Measurements from ENCODE around the gene MAP3K19. TPM values are rescaled to one million over a fixed set of nuclear protein-coding genes. Genes with fewer than 3 reads are reported as not detected.
"Not testable (repeated sequence)": the region's sequence is repeated elsewhere in the genome, so short reads cannot be mapped to it uniquely, and the experiment has no call there.

The MAP3K19 gene
- polyA plus RNA-seq, 3 donors, result 0.30 to 1.1 (median 0.36) TPM

GRCh38 chr2:134988994-134989605, 58.1 kb downstream of the MAP3K19 start:
- peak; percentile 37 for DNase-seq

- DNase-seq, result no peak
Measured at GRCh38 chr2:134985061-134985460, 62.2 kb downstream of the MAP3K19 start.

- no peak for DNase-seq
Measured at GRCh38 chr2:134982603-134983002, 64.6 kb downstream of the MAP3K19 start.

DNA sequence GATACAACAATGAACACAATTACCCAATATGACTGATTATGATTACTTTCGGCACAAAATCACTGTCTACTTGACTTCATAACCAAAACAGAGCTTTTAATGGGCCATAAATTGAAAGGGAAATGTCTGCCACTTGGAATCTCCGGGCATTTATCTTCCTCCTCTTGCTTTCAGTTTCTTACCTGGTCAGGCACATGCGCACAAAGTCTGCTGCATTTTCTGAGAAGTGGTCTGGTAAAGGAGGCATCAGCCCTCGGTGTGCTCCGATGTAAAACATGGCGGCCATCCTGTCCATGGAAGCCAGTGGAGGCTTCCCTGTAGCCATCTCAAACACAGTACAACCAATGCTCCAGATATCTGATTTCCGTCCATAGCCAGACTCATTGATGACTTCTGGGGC, 66.6 kb downstream of the MAP3K19 start:
- DNase-seq, result no peak

DNA sequence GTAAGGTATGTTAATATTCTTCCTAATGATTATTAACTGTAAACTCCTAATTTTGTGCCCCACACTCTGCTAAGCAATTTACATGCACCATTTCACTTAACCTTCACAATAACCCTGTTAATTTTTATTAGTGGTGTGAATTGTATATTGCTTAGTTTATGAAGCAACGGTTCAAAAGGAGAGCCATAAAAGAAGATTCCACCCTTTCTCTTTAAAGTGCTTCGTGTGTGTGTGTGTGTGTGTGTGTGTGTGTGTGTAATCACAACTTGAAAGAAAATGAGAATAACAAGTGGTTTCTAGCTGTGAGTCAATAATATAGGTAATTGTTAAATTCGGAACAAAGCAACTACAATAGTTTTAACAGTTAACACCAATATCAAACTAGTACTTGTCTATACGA, 68.0 kb downstream of the MAP3K19 start:
- DNase-seq, result no peak

DNA sequence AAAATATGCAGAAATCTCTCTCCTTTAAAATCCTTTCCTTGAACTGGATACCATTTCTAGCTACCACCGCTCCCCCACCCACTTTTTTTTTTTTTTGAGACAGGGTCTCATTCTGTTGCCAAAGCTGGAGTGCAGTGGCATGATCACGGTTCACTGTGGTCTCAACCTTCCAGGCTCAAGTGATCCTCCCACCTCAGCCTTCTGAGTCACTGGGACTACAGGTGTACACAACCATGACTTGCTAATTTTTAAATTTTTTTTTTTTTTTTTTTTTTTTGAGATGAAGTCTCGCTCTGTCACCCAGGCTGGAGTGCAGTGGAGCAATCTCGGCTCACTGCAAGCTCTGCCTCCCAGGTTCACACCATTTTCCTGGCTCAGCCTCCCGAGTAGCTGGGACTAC, 70.1 kb downstream of the MAP3K19 start:
- not testable (repeated sequence) for DNase-seq

- no peak for DNase-seq
Measured at GRCh38 chr2:134976074-134976702, 71.1 kb downstream of the MAP3K19 start.

DNA sequence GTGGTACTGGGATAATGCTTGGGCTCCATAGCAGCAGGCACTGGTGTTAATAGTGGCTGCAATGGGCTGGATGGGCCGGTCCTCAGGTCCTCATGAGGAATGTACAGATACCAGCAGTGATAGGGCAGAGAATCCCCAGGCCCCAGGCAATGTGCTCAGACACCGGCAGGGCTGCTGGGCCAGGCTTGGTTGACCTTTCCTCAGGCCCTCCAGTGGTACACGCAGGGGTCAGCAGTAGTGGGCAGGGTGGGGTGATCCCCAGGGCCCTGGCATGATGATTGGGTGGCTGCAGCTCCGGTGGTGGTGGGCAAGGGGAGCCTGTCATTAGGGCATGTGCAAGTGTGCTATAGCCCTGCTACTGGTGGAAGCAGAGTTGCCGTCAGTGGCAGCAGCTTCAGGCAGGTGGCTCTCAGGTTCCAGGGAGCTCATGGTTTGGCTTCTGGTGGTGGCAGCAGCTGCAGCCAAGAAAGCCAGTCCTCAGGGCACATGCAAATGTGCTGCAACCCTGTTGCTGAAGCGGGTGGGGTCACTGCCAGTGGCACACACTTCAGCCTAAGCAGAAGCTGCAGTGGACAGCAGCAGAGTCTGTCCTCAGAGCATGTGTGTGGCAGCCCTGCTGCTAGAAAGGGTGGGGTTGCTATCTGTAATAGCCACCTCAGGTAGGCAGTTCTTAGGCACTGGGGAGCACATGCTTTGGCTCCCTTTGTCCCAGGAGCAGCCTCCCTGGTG, 71.8 kb downstream of the MAP3K19 start:
- DNase-seq, result no peak

- no peak for DNase-seq
Measured at GRCh38 chr2:134973241-134974138, 73.8 kb downstream of the MAP3K19 start.

DNA sequence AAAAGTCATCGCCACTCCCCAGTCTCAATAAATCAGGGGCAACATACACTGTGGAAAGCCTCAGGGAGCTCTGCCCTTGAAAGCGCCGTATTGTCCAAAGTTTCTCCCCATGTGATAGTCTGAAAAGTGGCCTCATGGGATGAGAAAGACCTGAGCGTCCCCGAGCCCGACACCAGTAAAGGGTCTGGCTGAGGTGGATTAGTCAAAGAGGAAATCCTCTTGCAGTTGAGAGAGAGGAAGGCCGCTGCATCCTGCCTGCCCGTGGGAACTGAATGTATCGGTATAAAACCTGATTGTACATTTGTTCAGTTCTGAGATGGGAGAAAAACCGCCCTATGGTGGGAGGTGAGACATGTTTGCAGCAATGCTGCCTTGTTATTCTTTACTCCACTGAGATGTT, 80.1 kb downstream of the MAP3K19 start:
- DNase-seq, result not testable (repeated sequence)

- no peak for DNase-seq
Measured at GRCh38 chr2:134957477-134957876, 89.8 kb downstream of the MAP3K19 start.

DNA sequence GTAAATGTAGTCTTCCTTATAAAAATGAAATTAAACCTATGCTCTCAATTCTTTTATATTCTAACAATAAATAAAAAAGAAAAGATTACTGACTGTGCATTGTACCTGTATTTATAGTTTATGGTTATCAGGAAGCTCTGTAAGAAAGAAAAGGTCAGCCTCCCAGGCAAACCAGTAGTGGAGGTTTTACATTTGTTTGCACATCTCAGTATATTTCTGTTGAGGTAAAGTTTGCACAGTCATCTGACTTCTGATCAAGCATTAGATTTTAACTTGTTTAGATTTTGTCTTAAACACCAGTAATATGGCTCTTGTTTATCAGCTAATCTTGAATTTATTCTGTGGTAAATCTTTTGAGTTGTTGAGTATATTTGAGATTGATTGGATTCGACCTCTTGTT, 91.5 kb downstream of the MAP3K19 start:
- no peak for DNase-seq

DNA sequence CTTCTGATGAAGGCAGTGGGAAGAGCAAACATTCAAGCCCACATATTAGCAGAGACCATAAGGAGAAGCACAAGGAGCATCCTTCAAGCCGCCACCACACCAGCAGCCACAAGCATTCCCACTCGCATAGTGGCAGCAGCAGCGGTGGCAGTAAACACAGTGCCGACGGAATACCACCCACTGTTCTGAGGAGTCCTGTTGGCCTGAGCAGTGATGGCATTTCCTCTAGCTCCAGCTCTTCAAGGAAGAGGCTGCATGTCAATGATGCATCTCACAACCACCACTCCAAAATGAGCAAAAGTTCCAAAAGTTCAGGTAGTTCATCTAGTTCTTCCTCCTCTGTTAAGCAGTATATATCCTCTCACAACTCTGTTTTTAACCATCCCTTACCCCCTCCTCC, 93.2 kb downstream of the MAP3K19 start:
- DNase-seq, result no peak

DNA sequence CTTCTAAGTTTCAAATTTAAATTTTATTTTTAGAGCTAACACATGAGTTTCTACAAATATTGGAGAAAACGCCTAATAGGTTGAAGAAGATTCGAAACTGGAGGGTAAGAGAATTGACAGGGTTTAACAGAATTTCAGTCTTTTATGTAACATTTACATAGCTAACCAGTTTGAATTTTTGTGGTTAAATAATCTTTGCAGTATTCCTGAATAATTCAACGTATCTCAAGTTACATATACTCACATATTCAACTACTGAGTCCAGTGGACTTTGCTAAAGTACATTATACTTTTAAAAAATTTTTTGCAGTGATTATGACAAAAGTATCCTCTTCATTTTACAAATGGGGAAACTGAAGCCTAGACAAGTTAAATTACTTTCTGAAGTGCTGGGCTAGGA, 94.6 kb downstream of the MAP3K19 start:
- no peak for DNase-seq

GRCh38 chr2:134950886-134951285, 96.4 kb downstream of the MAP3K19 start:
- no peak for DNase-seq

GRCh38 chr2:134949981-134950708, 97.1 kb downstream of the MAP3K19 start:
- DNase-seq, result no peak

DNA sequence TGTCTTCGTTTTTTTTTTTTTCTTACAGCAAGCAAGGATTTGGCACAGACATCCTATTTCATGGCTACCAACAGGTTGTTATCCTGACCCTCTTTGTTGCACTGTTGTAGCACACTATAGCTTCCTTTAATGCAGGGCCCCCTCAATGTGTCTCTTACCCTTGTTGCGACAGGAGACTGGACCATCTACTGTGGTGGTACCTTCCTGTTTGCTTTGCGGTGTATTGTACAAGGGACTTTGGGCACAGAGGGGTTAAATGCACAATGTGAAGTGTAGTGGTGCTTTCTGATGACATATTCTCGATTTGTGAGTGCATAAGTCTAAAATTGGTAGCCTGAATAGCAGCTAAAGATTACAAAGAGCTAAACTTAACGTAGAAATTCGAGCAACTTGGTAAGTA, 101.2 kb downstream of the MAP3K19 start:
- DNase-seq, result no peak

DNA sequence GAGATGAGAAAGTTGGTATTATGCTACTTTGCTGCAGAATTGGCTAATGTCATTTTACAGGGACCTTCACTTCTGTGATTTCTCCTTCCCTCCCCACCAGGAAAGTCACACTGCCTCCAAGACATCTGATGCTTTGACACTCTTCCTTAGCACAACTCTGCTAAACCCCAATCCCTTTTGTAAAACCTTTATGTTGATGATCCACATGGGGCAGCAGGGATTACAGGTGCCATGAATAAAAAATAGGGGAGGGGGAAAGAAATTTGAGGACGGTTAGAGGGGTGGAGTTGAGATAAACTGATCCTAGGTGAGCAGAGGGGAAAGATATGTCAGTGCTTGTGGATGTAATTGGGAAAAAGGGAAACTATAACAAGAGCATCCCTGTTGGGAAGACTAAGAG, 102.3 kb downstream of the MAP3K19 start:
- no peak for DNase-seq

DNA sequence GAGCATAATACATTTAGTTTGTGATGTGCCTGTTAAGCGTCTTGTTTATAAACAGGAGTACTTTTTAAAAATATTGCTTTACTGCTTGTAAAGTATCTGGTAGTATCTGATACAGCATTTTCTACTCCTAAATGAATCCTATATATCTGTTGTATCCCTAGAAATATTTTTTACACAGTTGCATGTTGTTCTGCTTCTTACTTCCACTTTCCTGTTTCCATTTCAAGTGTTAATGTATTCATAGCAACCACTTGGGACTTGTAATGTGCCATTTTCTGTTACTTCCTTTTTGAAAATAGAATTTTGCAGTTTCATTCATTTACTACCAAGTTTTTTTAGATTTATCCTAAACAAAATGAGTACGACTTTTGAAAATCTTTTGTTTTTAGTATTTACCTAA, 103.7 kb downstream of the MAP3K19 start:
- no peak for DNase-seq

DNA sequence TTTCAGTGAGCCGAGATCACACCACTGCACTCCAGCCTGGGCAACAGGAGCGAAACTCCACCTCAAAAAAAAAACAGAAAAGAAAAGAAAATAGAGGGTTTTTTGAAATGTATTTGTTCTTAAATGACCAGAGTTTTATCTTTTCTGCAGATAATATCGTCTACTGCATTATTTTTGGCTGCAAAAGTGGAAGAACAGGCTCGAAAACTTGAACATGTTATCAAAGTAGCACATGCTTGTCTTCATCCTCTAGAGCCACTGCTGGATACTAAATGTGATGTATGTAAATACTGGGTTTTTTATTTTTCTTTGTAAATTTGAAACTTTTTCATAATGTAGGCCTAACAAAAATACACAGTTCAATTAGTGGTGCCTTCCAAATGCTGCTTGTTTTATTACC, 110.6 kb downstream of the MAP3K19 start:
- DNase-seq, result no peak

DNA sequence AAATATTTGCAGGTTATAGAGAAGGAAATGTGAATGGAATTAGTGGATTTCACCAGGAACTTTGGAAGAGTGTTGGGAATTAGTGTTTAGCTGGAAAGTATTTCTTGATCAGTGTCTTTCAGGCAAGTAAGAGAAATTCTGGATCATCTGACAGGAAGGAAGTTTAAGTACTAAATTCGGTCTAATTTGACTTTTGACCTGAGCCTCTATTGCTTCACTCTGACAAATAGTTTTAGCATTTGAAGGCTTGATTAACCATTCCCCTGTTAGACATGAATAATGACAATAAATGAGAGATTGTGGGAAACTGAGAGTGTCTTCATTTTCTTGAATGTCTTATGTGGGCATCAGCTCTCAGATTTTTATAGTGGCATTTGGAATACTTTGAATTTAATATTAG, 112.6 kb downstream of the MAP3K19 start:
- DNase-seq, result no peak

- no peak for DNase-seq
Measured at GRCh38 chr2:134934150-134934549, 113.1 kb downstream of the MAP3K19 start.
